NCI-H460 (cell line): Measurements from ENCODE around the gene CDH13. TPM values are rescaled to one million over a fixed set of nuclear protein-coding genes. Genes with fewer than 3 reads are reported as not detected.
A peak's percentile ranks its signal among the peaks of the same experiment; 100 is the strongest.

Experiments used
- DNase-seq: peaks from one replicate; pipeline ENCODE4 v3.0.0-alpha.2; 2016; ENCODE audit warnings: low read depth; ENCODE audit errors: extremely low read depth
- total RNA-seq: library from RNA; depleted of rRNA; stranded (reverse); fragments of >200 nt; shearing (Covaris generic); gene quantifications from 2 replicates; pipeline ENCODE4 v1.2.3, GENCODE V29; 2014

Gene CDH13
- total RNA-seq, 1 experiment from 2014 or later = 123 TPM

GRCh38 chr16:83200005-83200779, 573.4 kb downstream of the CDH13 start:
- DNase-seq = no peak

GRCh38 chr16:83201748-83202147, 575.0 kb downstream of the CDH13 start:
- no peak for DNase-seq

GRCh38 chr16:83205896-83206295, 579.1 kb downstream of the CDH13 start:
- no peak for DNase-seq

GRCh38 chr16:83206426-83206825, 579.7 kb downstream of the CDH13 start:
- DNase-seq = no peak

DNA sequence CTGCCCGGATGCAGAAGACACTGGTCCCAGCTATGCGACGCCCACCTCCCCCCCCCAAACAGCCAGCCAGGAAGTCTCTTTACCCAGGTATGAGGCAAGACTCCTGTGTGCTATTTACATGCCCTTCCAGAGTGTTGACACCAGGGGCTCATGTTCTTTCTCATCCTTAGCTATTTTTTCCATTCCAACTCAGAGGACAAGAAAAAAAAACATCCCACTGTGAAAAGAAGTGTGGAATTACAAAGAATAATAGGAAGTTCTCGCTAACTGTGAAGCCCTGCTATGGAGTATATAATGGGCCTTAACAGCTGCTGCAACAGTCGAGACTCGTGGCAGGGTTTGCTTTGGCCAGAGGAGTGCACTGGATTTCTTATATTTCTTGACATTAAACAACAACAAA, 584.9 kb downstream of the CDH13 start:
- DNase-seq = no peak

DNA sequence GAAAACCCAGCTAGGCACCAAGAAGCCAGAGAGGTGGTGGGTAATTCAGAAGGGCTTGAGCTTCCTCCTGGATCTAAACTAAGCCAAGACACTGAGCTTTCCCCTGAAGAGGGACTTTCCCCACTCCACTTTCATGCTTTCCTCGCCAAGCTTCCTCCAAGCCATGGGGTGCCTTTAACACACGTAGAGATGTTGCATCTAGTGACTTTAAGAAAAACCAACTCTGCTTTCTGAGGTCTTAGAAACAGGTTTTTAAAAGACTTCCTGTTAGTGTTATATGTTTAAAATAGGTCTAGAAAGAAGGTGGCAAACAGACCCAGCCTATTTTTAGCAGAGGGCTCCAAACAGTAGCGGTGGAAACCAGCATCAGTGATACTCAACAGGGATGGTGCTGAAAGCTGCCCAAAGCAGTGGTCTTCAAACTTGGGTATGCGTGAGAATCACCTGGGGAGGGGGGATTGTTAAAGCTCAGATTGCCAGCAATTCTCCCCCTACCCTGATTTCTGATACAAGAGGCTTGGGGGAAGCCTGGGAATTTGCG, 585.6 kb downstream of the CDH13 start:
- no peak for DNase-seq

DNA sequence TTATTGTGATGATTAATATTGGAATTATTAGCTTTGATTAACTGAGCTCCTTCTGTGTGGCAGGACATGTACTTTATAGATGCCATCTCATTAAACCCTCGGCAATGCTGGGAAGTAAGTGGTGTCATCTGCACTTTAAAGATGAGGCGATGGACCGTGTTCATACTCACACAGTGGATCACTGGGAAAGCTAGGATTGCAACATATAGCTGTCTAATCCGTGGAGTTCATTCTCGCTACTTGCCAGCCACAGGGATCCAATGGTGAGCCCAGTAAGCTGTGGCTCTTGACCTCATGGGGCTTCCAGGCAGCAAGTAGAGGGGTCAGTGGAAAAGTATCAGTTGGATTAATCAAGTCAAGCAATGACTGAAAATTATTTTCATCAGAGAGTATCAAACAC, 587.9 kb downstream of the CDH13 start:
- DNase-seq = no peak

DNA sequence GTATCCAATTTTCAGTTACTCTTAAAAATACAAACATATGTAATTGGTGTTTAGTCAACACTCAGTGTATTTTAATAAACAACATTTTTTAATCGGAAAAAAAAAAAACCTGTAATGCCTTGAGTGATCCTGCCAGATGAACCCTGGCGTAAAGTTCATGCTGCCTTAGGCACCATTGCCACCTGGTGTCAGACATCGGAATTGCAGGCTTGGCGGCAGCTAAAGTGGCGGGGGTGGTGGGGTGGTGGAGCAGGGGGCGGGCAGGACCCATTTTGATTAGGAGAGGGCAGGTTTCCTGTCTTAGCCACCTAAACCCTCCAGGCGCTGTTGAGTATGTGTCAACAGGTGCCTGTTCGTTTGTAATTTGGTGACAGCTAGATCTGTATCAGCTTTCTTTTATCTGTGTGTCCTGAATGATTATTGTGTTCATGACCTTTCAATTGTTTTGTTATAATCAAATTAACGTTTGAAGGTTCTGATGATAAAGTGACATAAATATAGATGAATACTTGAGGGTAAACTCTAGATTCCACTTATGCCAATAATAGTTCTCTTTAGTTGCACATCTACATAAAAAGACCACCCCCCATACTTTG, 588.7 kb downstream of the CDH13 start:
- peak; percentile 15 for DNase-seq

DNA sequence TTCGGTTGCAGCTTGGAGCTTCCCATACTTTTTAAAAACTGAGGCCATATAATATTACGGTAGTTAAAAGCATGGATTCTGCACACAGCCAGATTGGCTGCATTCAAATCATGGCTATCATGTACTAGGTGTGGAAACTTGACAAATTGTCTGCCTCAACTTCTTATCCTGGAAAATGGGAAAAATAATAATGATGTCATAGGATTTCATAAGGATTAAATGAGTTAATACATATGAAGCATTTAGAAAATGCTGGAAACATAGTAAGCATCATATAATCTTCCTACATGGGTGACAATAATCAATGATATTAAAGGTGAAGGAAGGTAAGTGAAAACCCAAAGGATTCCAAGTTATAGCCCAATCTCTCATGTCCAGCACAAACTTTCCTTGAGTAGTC, 592.5 kb downstream of the CDH13 start:
- no peak for DNase-seq

DNA sequence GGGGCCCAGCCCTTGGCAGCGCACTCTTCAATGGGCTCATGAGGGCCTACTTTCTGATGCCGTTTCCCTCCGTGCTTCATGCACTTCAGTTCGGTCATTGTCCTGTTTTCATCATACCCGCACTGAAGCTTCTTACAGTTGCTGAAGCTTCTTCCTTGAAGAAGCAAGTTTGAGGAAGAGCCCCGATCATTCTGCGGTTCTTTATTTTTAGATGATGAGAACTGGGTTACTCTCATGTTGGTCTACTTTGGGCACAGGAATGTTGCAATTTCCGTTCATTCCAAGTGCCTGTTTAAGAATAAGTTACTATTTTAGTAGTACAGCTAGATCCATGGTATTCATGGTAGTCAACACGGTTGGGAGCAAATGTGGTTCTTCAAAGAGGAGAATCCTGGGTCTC, 593.3 kb downstream of the CDH13 start:
- DNase-seq = no peak

- no peak for DNase-seq
These were observed 597.9 kb downstream of the CDH13 start for GRCh38 chr16:83224642-83225041.

DNA sequence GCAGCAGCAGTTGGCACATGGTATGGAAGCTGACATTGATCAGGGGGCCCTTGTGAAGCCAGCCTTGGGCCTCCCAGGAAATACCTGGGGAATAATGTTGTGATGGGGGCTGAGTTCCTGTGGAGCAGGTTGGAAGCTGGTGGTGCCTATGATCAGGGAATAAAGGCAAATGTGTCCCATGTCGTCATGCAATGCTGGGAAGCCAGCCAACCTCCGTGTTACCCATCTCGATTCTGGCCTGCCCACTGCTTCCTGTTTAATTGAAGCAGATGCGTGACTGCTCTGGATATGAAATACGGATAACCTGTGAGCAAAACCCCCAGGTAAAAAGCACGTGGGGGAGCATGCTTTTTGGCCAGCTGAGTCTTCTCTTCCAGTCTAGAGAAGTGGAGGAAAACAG, 600.6 kb downstream of the CDH13 start:
- no peak for DNase-seq

- DNase-seq = no peak
These were observed 605.0 kb downstream of the CDH13 start for GRCh38 chr16:83231729-83232128.

- no peak for DNase-seq
These were observed 606.4 kb downstream of the CDH13 start for GRCh38 chr16:83233153-83233552.

DNA sequence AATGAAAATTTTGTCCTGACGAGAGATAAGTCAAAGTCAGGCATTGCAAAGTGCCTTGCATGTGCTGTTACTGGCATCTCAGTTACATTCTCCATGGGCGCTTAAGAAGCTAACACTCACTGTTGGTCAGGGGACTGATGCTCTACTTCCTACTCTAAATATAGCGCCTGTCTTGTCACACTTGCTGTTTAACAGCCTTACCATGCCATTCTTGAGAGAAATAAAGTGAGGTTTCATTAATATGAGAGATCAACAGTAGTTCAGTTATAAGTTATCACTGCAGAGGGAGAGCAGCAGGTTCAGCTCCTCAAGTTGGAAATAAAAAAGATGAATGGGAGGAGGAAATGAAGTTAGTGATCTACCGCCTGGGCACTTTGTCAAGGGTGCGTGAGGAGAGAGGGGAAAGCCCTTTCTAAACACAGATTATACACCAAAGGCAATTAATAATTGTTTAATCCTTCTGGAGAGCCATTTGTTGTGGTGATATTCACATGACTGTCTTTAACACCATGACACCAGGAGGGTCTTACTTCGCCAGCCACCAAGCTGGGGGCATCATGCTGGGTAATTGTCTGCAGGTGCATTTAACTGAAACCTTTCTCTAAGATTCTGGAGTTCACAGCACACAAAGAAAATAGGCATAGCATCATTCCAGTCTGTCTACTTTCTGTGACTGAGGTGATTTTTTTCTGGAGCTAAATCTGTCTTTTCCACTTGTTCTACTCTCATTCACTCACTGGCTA, 612.4 kb downstream of the CDH13 start:
- no peak for DNase-seq

DNA sequence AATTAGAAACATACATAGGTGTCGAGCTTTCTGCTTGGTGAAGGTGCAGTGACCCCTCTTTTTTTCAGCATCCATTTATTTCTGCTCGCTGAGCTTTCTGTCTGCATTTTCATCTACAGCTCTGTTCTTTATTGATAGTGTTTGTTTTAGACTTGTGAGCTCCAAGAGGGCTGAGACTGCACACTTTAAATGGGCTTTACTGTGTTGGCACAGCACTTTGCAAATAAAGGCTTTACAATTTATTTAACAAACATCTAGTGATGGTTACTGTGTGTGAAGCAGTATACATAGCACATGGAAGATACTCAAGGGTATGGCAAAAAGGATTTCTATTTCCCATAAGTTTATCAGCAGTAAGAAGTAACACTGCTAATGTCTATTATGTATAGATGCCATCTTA, 617.3 kb downstream of the CDH13 start:
- DNase-seq = no peak

DNA sequence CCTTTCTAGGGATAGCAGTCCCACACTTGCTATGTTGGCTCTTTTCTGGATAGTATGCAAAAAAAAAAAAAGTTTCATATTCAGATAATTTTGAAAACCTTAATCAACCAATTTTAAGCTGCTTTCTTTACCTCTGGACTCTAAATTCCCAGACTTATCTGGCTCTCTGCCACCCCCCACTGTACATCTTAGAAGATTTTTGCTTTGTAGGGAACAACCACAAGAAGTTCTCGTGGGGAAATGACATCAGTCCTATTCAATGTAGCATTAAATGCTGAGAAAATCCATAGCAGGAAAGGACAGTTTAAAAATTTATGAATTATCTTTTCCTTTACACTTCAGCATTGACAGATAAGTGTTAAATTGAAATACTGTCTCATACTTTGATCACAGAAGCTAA, 618.3 kb downstream of the CDH13 start:
- no peak for DNase-seq

GRCh38 chr16:83247767-83248372, 621.1 kb downstream of the CDH13 start:
- DNase-seq = no peak

- DNase-seq = no peak
These were observed 622.1 kb downstream of the CDH13 start for GRCh38 chr16:83248735-83249463.

DNA sequence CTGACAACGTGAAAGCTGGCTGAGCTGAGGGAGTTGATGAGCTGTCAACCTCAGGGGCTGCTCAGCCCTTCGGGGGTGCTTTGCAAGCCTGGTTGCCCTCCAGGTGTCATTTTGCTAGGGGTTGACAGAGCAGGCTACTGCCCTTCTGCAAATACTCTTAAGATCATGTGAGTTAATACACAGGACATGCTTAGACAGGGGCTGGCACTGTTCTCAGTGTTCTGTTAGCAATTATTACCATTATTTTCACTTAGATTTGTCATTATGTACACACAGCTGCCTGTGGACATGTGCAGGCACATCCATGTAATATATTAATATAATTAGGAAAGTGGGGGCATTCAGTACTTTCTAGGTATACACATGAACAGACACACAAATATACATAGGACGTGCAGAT, 626.8 kb downstream of the CDH13 start:
- no peak for DNase-seq
